GM18526 (cell line): ENCODE results near the gene PRAC1.

Source experiments
- POLR2A ChIP-seq: IDR thresholded peaks from 3 replicates; pipeline ENCODE4 v1.6.1; 2011; ENCODE audit not compliant: insufficient read length; ENCODE audit errors: extremely low read depth

The PRAC1 gene

DNA sequence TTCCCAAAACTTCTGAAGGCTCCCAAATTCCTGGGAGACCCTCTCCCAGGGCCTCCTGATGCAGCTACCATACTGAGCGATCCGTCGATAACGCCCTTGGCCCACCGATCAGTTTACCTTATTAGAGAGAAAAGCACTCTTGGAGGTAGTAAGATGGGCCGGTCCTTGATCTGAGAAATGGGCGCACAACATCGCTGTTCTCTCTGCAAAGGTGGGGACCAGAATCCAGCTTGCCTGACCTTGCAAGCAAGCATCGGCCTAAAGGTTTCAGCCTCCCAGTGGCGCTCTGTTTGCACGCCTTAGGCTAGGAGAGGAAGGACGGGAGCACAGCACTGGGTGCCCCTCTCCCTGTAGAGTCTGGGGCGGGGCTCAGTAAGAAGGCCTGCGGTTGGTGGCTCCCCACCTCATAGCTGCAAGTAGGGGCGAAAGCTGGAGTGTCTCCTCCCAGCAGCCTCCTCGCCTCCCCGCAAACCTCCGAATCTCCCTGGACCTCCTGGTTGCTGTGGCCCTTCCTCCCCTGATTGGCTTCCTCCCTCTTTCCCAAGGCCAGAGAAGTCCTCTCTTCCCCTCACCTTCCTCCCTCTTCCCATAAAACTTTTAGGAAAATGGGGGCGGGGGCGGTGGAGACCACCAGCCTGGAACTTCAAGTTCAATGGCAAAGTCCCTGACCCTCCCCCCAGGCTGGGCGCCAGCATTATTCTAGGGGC lies at the start of gene PRAC1:
Gene PRAC1 (minus strand): TSS at position 318 of the 707 bp plus-strand sequence. CDS start 126 bp downstream, at position 192.
- TF ChIP-seq POLR2A, result no peak

GRCh38 chr17:48770954-48771353 lies 48.6 kb upstream of the PRAC1 start:
- no peak for TF ChIP-seq POLR2A

DNA sequence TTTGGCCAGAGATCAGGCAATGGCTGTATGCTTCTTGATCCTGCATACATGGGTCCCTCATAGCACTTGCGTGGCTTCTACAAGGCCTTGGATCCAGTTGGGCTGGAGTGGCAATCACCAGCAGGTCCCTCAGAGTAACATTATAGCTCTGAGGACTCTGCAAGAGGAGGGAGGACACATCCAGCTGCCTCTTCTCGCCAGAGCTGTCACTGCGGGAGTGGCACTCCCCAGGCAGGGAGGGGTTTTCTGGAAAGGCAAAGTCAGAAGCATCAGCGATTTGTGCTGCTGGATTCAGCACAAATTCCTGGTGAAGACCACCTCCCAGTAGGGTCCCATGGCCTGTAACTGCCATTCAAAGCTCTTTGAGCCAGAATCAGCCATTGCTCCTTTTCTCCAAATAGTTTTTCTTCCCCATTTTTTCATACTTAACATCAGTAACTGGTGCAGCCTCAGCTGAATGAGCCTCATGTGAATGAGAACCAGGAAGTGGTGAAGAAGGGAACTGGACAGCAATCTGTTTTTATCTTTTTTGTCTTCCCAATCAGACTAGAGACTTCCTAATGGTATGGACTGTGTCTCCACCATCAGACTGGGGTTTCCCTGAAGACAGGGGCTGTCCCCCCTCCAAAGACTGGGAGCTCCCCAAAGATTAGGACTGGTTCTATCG lies 46.8 kb upstream of the PRAC1 start:
- no peak for TF ChIP-seq POLR2A

DNA sequence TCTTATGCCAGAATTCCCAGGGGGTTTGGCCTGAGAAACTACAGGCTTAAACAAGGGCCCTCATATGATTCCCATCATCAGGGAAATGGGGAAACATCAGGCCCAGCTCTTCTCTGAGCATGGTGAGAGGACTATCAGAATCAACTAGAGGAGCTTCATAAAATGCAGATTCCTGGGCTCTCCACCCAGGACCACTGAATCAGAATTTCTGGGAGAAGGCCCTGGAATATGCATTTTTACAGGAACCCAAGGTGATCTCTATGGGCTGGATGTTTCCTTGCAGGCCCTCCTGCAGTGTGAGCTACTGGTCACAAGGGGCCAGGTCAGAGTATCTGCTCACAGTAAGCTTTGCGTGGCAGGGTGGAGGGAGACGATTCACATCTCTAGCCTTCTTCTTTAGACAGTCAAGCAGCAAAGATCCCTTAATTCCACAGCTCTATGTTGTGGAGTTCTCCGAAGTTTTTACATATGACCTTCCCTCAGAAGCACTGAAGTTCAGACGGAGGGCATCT lies 45.0 kb upstream of the PRAC1 start:
- no peak for TF ChIP-seq POLR2A

GRCh38 chr17:48761114-48761513 lies 38.8 kb upstream of the PRAC1 start:
- TF ChIP-seq POLR2A, result no peak

- no peak for TF ChIP-seq POLR2A
Observed at GRCh38 chr17:48760411-48760810, 38.1 kb upstream of the PRAC1 start.

- no peak for TF ChIP-seq POLR2A
Observed at GRCh38 chr17:48759288-48759687, 37.0 kb upstream of the PRAC1 start.

GRCh38 chr17:48757524-48757961 lies 35.2 kb upstream of the PRAC1 start:
- no peak for TF ChIP-seq POLR2A

DNA sequence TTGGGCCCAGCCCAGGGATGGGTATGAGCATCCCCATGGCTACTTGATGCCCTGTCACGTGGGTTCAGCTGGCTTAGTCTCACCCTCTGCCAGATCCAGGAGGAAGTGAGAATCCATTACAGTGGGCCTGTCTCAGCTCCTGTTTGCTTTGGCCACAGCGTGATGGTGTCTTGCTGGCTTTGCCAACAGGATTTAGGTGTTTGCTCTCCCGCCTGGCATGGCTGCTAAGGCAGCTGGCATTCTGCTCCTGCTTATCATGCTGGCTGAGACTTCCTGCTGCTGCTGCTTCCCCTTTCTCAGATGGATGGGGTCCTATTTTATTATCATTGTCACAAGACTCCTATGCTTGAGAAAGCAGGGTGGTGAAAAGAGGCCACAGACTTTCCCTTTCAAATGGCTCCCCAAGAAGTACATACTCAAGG lies 34.5 kb upstream of the PRAC1 start:
- no peak for TF ChIP-seq POLR2A

GRCh38 chr17:48755356-48755755 lies 33.0 kb upstream of the PRAC1 start:
- no peak for TF ChIP-seq POLR2A

- TF ChIP-seq POLR2A, result no peak
Observed at GRCh38 chr17:48754500-48755261, 32.4 kb upstream of the PRAC1 start.

DNA sequence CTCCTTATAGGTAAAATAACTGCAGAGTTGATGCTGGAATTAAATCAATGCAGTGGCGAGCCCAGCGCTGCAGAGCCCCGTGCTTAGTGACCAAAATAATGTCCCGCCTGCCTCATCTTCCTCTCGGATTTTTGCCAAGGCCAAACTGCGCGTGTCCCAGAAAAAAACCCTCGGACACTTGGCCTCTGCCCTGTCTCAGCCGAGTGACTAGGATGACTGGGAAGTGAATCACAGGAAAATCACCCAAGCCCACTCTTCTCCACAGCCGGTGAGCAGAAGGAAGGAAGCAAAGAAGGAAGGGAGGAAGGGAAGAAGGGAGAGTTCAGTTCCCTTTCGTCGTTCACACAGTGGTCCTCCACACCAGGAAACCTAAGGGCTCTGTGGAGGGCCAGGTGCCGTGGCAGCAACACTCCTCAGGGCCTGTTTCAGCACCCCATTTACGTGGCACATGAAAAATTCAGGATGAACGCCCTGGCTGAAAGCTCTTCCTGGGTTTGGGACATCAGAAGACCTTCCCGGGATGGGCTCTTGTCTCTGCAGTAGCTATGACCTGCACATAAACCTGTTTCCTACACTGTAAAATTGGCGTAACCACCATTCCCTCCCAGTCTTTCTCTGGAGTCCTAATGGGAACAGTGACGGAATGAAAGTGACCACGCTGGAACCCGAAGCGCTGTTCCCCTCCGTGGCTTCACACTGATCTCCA lies 31.6 kb upstream of the PRAC1 start:
- no peak for TF ChIP-seq POLR2A

DNA sequence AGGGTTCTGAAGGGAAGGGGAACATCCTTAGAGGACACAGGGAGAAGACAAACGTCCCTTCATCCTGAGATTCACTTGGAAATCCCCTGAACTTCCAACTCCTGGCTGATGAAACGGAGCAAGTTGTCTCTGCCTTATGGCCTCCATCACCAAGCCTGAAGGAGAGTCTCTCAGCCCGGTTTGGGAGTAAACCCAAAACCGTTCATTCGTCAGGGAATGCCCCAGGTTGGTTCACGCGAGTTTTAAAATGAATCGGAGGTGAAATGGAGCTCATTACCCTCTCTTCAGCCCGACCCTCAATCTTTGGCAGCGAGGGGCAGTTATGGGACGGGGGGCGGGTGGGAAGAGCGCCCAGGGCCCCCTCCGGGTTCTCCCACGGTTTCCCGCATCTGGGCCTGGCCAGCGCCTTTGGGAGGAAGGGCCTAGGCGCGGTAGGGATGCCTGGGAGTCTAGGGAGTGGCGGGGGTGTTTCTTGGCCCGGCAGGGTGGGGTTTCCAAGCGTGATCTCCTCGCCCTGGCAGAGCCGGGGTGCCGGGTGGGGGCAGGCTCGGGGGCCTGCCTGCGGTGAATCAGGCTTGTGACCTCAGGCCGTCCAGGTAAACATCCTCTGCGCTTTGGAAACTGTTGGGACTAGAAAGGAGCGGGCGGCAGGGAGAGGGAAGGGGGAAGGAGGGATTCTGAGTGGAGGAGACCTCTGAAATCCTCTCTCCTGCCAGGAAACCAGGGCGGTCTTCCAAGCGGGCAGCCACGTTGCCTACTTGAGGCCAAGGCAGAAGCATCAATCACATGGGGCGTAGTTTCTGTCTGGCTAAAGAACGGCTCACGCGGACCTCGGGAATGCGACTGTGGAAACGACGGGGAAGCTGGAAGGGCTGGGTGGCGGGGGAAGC lies 30.3 kb upstream of the PRAC1 start:
- TF ChIP-seq POLR2A, result no peak

GRCh38 chr17:48751733-48752398 lies 29.5 kb upstream of the PRAC1 start:
- no peak for TF ChIP-seq POLR2A
